Right cardiac atrium (tissue), 5 donors: ENCODE measurements around the gene TMEM63A. TPM values are rescaled to one million over a fixed set of nuclear protein-coding genes. Genes with fewer than 3 reads are reported as not detected.

Experiments
- ATAC-seq, 2 donors: fragments of 200-7000 bp; cut with Tn5 transposase; one replicate each; pipeline versions ENCODE4 v1.8.0 to v1.9.1; 2020; ENCODE audit warnings: moderate library complexity in 2 of 2, mild to moderate bottlenecking in 1 of 2
- DNase-seq, 3 donors: peaks; one replicate each; pipeline ENCODE4 v3.0.0-alpha.2; 2020
- H3K27ac ChIP-seq: one replicate; pipeline ENCODE4 v1.5.1; 2013; ENCODE audit warnings: mild to moderate bottlenecking, low read length, control low read depth, moderate library complexity
- H3K27me3 ChIP-seq: one replicate; pipeline ENCODE4 v1.6.1; 2013; ENCODE audit not compliant: control insufficient read depth, insufficient read depth
- H3K4me1 ChIP-seq: one replicate; pipeline ENCODE4 v1.6.1; 2013; ENCODE audit warnings: low read length; ENCODE audit not compliant: control insufficient read depth, insufficient read depth
- H3K4me3 ChIP-seq: one replicate; pipeline ENCODE4 v1.5.1; 2013; ENCODE audit warnings: low read length, control low read depth
- H3K9me3 ChIP-seq: one replicate; pipeline ENCODE4 v1.6.1; 2013; ENCODE audit warnings: low read length; ENCODE audit not compliant: control insufficient read depth
- WGBS: extraction: QIAGEN DNeasy Blood & Tissue Kit; methylation state at CpG from one replicate; pipeline ENCODE4 v1.1.7; 2013; 5-methylcytosine and 5-hydroxymethylcytosine counted together
- intact Hi-C, 4 donors: fragments of 100-400 bp; cut with DNase I; formaldehyde crosslinking; loops; one replicate each; pipeline versions ENCODE4 v1.11.0 to v1.14.0; 2022 to 2023
- polyA plus RNA-seq: library from polyadenylated mRNA; stranded (reverse); fragments of 200-250 nt; gene quantifications from one replicate; pipeline ENCODE4 v1.2.3, GENCODE V29; 2013
- total RNA-seq, 4 donors: library from RNA; stranded (reverse); fragmentation: NEBNext Ultra II Directional; extraction: Animal tissue kit (Norgen Biotek cat#: 25700); gene quantifications; one replicate each; pipeline ENCODE4 v1.2.1, GENCODE V29; 2021
- donor health status: healthy with polysubstance abuse.
- donor health status: DM: no; HTN: yes; CAD: no.
- donor health status: DM: no; HTN: no; CAD: no.
- donor health status: DM: no; HTN: yes; CAD: no; lungs with severe emphysema.
- donor health status: DM: yes; HTN: yes; CAD: no.

TMEM63A gene
- total and polyA plus RNA-seq, 5 donors = 29.3 to 44.4 (median 33.9) TPM

DNA sequence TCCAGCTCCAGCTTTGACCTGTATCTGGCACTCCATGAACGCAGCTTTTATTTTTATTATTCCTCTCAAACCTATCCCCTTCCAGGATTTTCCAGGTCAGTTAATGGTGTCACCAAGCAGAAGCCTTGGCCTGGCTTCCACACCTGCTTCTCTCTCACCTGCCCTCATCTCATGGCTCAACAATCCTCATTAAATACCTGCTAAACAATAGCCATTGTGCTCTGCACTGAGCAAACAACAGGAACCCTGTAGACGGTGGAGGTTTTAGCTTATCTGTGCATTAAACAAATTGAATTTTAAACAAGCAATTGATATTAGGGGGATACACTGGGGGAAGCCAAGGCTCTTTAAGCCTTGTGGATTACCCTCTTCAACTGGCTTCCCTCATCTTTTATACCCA, 26.6 kb upstream of the TMEM63A start:
- WGBS = 75% methylated on average over 2 of the region's 2 CpGs
- no peak for DNase-seq
- Histone ChIP-seq H3K4me3 (no peak overlapping the region), H3K27ac (no peak overlapping the region), H3K9me3 (no peaks in the 10 kb centered on the region), H3K4me1 (no peaks in the 10 kb centered on the region), H3K27me3 (no peaks in the 10 kb centered on the region)
- intact Hi-C loops = loop anchor here in 1 of 4 donors (10.0 kb wide), 1 partner anchor 114 kb away; no protein-coding TSS in a partner anchor
- no peak for ATAC-seq

DNA sequence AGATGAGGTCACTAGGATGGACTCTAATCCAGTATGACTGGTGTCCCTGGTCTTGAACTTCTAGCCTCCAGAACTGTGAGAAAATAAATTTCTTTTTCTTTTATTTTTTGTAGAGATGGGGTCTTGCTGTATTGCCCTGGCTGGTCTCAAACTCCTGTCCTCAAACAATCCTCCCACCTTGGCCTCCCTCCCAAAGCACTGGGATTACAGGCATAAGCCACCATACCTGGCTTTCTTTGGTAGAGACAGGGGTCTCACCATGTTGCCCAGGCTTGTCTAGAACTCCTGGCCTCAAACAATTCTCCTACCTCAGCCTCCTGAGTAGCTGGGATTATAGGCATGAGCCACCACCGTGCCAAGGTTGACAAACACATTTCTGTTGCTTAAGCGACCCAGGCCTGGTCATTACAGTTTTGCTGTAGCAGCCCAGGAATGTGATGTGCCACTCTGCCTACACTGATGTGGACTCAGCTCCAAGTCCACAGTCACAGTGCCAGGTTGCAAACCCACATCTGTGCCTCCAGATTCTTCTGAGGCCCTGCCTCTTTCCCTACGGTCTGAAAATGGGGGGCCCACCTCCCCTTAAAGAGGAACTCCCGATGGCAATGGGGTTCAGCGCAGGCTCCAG, 25.9 kb upstream of the TMEM63A start:
- ATAC-seq (no peak), DNase-seq (no peak)
- Histone ChIP-seq H3K4me3 (no peak overlapping the region), H3K9me3 (no peaks in the 10 kb centered on the region), H3K27ac (no peak overlapping the region), H3K4me1 (no peaks in the 10 kb centered on the region), H3K27me3 (no peaks in the 10 kb centered on the region)
- 84% methylated on average over 5 of the region's 5 CpGs for WGBS
- intact Hi-C loops = loop anchor here in 1 of 4 donors (10.0 kb wide), 1 partner anchor 113 kb away; no protein-coding TSS in a partner anchor

GRCh38 chr1:225907341-225907740, 25.2 kb upstream of the TMEM63A start:
- H3K27me3 ChIP-seq = no peaks in the 10 kb centered on the region
- no peaks in the 10 kb centered on the region for H3K9me3 ChIP-seq
- ATAC-seq (no peak), DNase-seq (no peak)
- 92% methylated on average over 7 of the region's 7 CpGs for WGBS
- H3K4me3 ChIP-seq = no peak overlapping the region
- H3K4me1 ChIP-seq = no peaks in the 10 kb centered on the region
- intact Hi-C loops = loop anchor here in 1 of 4 donors (10.0 kb wide), 1 partner anchor 113 kb away; no protein-coding TSS in a partner anchor
- no peak overlapping the region for H3K27ac ChIP-seq

DNA sequence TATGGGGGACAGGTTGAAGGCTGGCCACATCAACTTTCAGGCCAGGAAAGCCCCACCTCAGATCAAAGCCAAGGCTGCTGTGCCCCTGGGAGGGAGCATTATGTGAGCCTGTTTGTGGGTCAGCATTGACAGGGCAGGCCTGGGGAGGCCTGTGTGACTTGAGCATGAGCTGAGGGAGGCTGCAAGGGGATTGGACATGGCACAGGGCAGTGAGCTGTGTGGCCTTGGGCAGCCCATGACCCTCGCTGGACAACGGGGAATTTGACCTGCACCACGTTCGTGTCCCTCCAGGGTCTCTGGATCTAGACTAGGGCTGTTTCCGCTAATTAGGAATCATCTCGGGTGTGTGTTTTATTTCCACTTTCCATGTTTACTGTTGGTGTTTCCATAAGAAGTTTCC, 24.3 kb upstream of the TMEM63A start:
- no peaks in the 10 kb centered on the region for H3K4me1 ChIP-seq
- 94% methylated on average over 6 of the region's 6 CpGs for WGBS
- no peaks in the 10 kb centered on the region for H3K9me3 ChIP-seq
- no peak overlapping the region for H3K4me3 ChIP-seq
- H3K27me3 ChIP-seq = no peaks in the 10 kb centered on the region
- intact Hi-C loops = loop anchor here in 1 of 4 donors (10.0 kb wide), 1 partner anchor 112 kb away; no protein-coding TSS in a partner anchor
- no peak overlapping the region for H3K27ac ChIP-seq
- DNase-seq (no peak), ATAC-seq (no peak)

- 79% methylated on average over 4 of the region's 4 CpGs for WGBS
- Histone ChIP-seq H3K27ac (no peak overlapping the region), H3K4me3 (no peak overlapping the region), H3K9me3 (no peaks in the 10 kb centered on the region), H3K4me1 (peaks cover 2% of the 10 kb centered on the region), H3K27me3 (no peaks in the 10 kb centered on the region)
- ATAC-seq (no peak), DNase-seq (peak in 1 of 3 donors; percentile 10)
- intact Hi-C loops = loop anchor here in 1 of 4 donors (10.0 kb wide), 1 partner anchor 109 kb away; no protein-coding TSS in a partner anchor
These were observed 21.4 kb upstream of the TMEM63A start for GRCh38 chr1:225903623-225904022.

- peak in 1 of 3 donors; percentile 43 for DNase-seq
- Histone ChIP-seq H3K9me3 (no peaks in the 10 kb centered on the region), H3K27ac (no peak overlapping the region), H3K27me3 (no peaks in the 10 kb centered on the region), H3K4me1 (peaks cover 2% of the 10 kb centered on the region), H3K4me3 (no peak overlapping the region)
- peak in 1 of 2 donors; percentile 39 for ATAC-seq
- 43% methylated on average over 4 of the region's 4 CpGs for WGBS
- intact Hi-C loops = no loop called here
These were observed 17.1 kb upstream of the TMEM63A start for GRCh38 chr1:225899044-225899925.

- ATAC-seq = no peak
- intact Hi-C loops = no loop called here
- H3K27ac ChIP-seq = no peak overlapping the region
These were observed 15.7 kb upstream of the TMEM63A start for GRCh38 chr1:225897595-225898514.

DNA sequence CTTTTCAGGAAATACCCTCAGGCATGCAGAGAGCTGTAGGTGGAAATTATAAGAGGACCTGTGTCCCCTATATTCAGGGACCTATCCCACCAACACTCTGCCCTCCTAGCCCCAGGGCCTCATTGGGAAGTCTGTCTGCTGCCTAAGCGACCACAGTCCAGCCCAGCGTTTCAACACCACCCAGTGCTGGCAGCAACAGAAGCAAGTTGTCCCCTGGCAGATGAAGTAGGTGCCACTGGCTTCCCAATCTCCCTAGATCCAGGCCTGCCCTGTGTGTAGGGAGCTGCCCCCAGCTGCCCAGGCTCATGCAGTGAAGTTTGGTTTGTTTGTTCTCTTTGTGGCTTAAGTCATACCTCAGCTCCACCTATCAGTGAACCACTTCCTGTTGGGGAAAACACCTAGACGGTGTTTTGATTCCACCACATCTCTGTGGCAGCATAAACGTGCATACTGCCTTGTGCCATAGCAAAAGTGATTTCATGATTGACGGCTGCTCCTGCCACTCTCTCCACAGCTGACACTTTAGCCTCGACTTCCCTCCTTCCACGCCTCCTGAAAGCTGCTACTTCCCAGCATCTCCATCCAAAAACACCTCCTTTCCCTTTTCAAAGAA, 14.9 kb upstream of the TMEM63A start:
- intact Hi-C loops = no loop called here
- H3K9me3 ChIP-seq = no peaks in the 10 kb centered on the region
- H3K4me3 ChIP-seq = no peak overlapping the region
- DNase-seq (peak in 1 of 3 donors; percentile 17), ATAC-seq (peak; percentile 37 to 64)
- H3K4me1 ChIP-seq = peaks cover 2% of the 10 kb centered on the region
- WGBS = 58% methylated on average over 7 of the region's 7 CpGs
- no peak overlapping the region for H3K27ac ChIP-seq
- H3K27me3 ChIP-seq = no peaks in the 10 kb centered on the region

More at GRCh38 chr1:225897595-225898514, 15.7 kb upstream of the TMEM63A start:
- Histone ChIP-seq H3K27me3 (no peaks in the 10 kb centered on the region), H3K4me3 (no peak overlapping the region), H3K4me1 (peaks cover 2% of the 10 kb centered on the region), H3K9me3 (no peaks in the 10 kb centered on the region)
- 91% methylated on average over 19 of the region's 19 CpGs for WGBS
- peak in 1 of 3 donors; percentile 21 for DNase-seq

GRCh38 chr1:225896494-225896893, 14.3 kb upstream of the TMEM63A start:
- Histone ChIP-seq H3K9me3 (no peaks in the 10 kb centered on the region), H3K4me1 (peaks cover 2% of the 10 kb centered on the region), H3K4me3 (no peak overlapping the region), H3K27ac (no peak overlapping the region), H3K27me3 (no peaks in the 10 kb centered on the region)
- 80% methylated on average over 5 of the region's 5 CpGs for WGBS
- ATAC-seq (no peak), DNase-seq (no peak)
- intact Hi-C loops = no loop called here

GRCh38 chr1:225892307-225892706, 10.1 kb upstream of the TMEM63A start:
- intact Hi-C loops = no loop called here

More at GRCh38 chr1:225892307-225892706, 10.1 kb upstream of the TMEM63A start:
- Histone ChIP-seq H3K4me1 (no peaks in the 10 kb centered on the region), H3K27me3 (no peaks in the 10 kb centered on the region), H3K9me3 (no peaks in the 10 kb centered on the region), H3K4me3 (no peak overlapping the region), H3K27ac (no peak overlapping the region)
- ATAC-seq (no peak), DNase-seq (peak in 1 of 3 donors; percentile 5)
- WGBS = 86% methylated on average over 6 of the region's 6 CpGs
